GM18858 (cell line): ENCODE measurements around the gene ZNF521.

Experiments
- ATAC-seq: cut with Tn5 transposase; IDR thresholded peaks from one replicate; pipeline ENCODE4 v1.9.1; 2021; ENCODE audit not compliant: unreplicated experiment

Gene ZNF521

GRCh38 chr18:25253136-25253535 lies 98.8 kb downstream of the ZNF521 start:
- ATAC-seq = no peak

GRCh38 chr18:25251068-25251467 lies 100.9 kb downstream of the ZNF521 start:
- ATAC-seq = no peak

- ATAC-seq = no peak
Observed at GRCh38 chr18:25250474-25250851, 101.5 kb downstream of the ZNF521 start.

GRCh38 chr18:25248755-25249154 lies 103.2 kb downstream of the ZNF521 start:
- no peak for ATAC-seq

- no peak for ATAC-seq
Observed at GRCh38 chr18:25247725-25248124, 104.2 kb downstream of the ZNF521 start.

- no peak for ATAC-seq
Observed at GRCh38 chr18:25244924-25245698, 106.9 kb downstream of the ZNF521 start.

- no peak for ATAC-seq
Observed at GRCh38 chr18:25244170-25244569, 107.8 kb downstream of the ZNF521 start.

GRCh38 chr18:25243754-25244153 lies 108.2 kb downstream of the ZNF521 start:
- no peak for ATAC-seq

- no peak for ATAC-seq
Observed at GRCh38 chr18:25243257-25243656, 108.7 kb downstream of the ZNF521 start.

- no peak for ATAC-seq
Observed at GRCh38 chr18:25240420-25240770, 111.6 kb downstream of the ZNF521 start.

GRCh38 chr18:25239581-25240419 lies 112.2 kb downstream of the ZNF521 start:
- no peak for ATAC-seq

GRCh38 chr18:25239151-25239550 lies 112.8 kb downstream of the ZNF521 start:
- no peak for ATAC-seq

GRCh38 chr18:25237571-25238267 lies 114.2 kb downstream of the ZNF521 start:
- no peak for ATAC-seq

- no peak for ATAC-seq
Observed at GRCh38 chr18:25236736-25237135, 115.2 kb downstream of the ZNF521 start.

- no peak for ATAC-seq
Observed at GRCh38 chr18:25235401-25236042, 116.4 kb downstream of the ZNF521 start.

- ATAC-seq = no peak
Observed at GRCh38 chr18:25234740-25235345, 117.1 kb downstream of the ZNF521 start.

GRCh38 chr18:25234322-25234639 lies 117.7 kb downstream of the ZNF521 start:
- ATAC-seq = no peak

- no peak for ATAC-seq
Observed at GRCh38 chr18:25233528-25234321, 118.2 kb downstream of the ZNF521 start.

GRCh38 chr18:25231327-25231691 lies 120.7 kb downstream of the ZNF521 start:
- no peak for ATAC-seq

- no peak for ATAC-seq
Observed at GRCh38 chr18:25230658-25231326, 121.2 kb downstream of the ZNF521 start.
